GM18951 (cell line): ENCODE data around the gene RPS6KA3.
"Not testable (repeated sequence)": the region's sequence is repeated elsewhere in the genome, so short reads cannot be mapped to it uniquely, and the experiment has no call there.

Experiments
- POLR2A ChIP-seq: IDR thresholded peaks from 4 replicates; pipeline ENCODE4 v1.6.1; 2011; ENCODE audit warnings: mild to moderate bottlenecking; ENCODE audit not compliant: insufficient read length, insufficient read depth; ENCODE audit errors: extremely low read depth
- in situ Hi-C: fragments of 300-500 bp; cut with MboI; formaldehyde crosslinking; loops from one replicate; pipeline ENCODE4 v1.12.0; 2022; ENCODE audit warnings: low sequenced_read_pairs, mixed read lengths, inconsistent platforms; ENCODE audit not compliant: unreplicated experiment

Gene RPS6KA3

GRCh38 chrX:20181598-20182329, 84.9 kb downstream of the RPS6KA3 start:
- in situ Hi-C loops = no loop called here
- no peak for TF ChIP-seq POLR2A

GRCh38 chrX:20177093-20177492, 89.6 kb downstream of the RPS6KA3 start:
- in situ Hi-C loops = no loop called here
- no peak for TF ChIP-seq POLR2A

GRCh38 chrX:20173856-20174255, 92.9 kb downstream of the RPS6KA3 start:
- no peak for TF ChIP-seq POLR2A
- in situ Hi-C loops = no loop called here

- no peak for TF ChIP-seq POLR2A
- in situ Hi-C loops = no loop called here
Measured at GRCh38 chrX:20173313-20173712, 93.4 kb downstream of the RPS6KA3 start.

GRCh38 chrX:20171887-20172286, 94.8 kb downstream of the RPS6KA3 start:
- in situ Hi-C loops = no loop called here
- TF ChIP-seq POLR2A = no peak

GRCh38 chrX:20162516-20162915, 104.2 kb downstream of the RPS6KA3 start:
- in situ Hi-C loops = not testable (repeated sequence)

- in situ Hi-C loops = no loop called here
Measured at GRCh38 chrX:20159797-20160385, 106.8 kb downstream of the RPS6KA3 start.

GRCh38 chrX:20151689-20152088, 115.0 kb downstream of the RPS6KA3 start:
- TF ChIP-seq POLR2A = no peak
- in situ Hi-C loops = no loop called here

More at GRCh38 chrX:20159797-20160385, 106.8 kb downstream of the RPS6KA3 start:
- no peak for TF ChIP-seq POLR2A

- TF ChIP-seq POLR2A = no peak
- in situ Hi-C loops = no loop called here
Measured at GRCh38 chrX:20149326-20149725, 117.4 kb downstream of the RPS6KA3 start.

- no peak for TF ChIP-seq POLR2A
- in situ Hi-C loops = no loop called here
Measured at GRCh38 chrX:20147561-20147960, 119.1 kb downstream of the RPS6KA3 start.

- in situ Hi-C loops = no loop called here
- no peak for TF ChIP-seq POLR2A
Measured at GRCh38 chrX:20144491-20144890, 122.2 kb downstream of the RPS6KA3 start.

- TF ChIP-seq POLR2A = no peak
- in situ Hi-C loops = no loop called here
Measured at GRCh38 chrX:20143561-20143960, 123.1 kb downstream of the RPS6KA3 start.

- in situ Hi-C loops = no loop called here
- no peak for TF ChIP-seq POLR2A
Measured at GRCh38 chrX:20143111-20143510, 123.6 kb downstream of the RPS6KA3 start.
